ENCODE results near the gene NTN5. TPM values are rescaled to one million over a fixed set of nuclear protein-coding genes. Genes with fewer than 3 reads are reported as not detected.
"Not testable (repeated sequence)": the region's sequence is repeated elsewhere in the genome, so short reads cannot be mapped to it uniquely, and the experiment has no call there.

Gene NTN5
- total and polyA plus RNA-seq, 5 experiments from 2014 or later, result 0.17 to 2.9 (median 0.97) TPM; not detected in 1

DNA sequence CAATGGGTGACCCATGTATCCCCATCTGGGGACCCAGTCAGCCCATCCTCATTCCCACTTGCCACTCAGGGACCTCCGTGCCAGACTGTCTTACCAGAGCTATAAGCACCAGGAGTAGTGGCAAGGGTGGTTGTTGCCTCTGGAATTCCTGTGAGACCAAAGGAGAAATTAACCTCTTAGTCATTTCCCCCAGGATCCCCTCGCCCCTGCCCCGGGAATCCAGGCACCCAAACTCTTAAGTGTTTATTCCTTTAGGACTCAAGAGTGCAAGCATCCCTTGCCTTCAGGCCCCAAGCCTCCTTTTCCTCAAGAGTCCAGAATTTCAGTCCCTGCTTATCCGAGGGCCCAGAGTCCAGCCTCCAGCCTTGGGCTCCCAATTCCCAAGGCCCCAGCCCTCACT, 9.2 kb downstream of the NTN5 start:
- Mint-ChIP-seq H3K4me1 (peaks cover 8 to 12% (median 9%) of the 10 kb centered on the region in 4 donors), H3K4me3 (no peak overlapping the region), H3K9me3 (no peaks in the 10 kb centered on the region), H3K27me3 (peaks cover 0 to 1% (median 0%) of the 10 kb centered on the region in 5 donors), H3K36me3 (no peaks in the 10 kb centered on the region), H3K27ac (peak overlapping the region in 1 of 10 donors; percentile 24)
- DNase-seq (peak in 1 of 10 donors; percentile 45), ATAC-seq (no peak)
- POLR2A ChIA-PET, result interaction anchor here (0.8 kb wide), 1 partner anchor 21 kb away, joined by 3 read pairs; no protein-coding TSS in a partner anchor

DNA sequence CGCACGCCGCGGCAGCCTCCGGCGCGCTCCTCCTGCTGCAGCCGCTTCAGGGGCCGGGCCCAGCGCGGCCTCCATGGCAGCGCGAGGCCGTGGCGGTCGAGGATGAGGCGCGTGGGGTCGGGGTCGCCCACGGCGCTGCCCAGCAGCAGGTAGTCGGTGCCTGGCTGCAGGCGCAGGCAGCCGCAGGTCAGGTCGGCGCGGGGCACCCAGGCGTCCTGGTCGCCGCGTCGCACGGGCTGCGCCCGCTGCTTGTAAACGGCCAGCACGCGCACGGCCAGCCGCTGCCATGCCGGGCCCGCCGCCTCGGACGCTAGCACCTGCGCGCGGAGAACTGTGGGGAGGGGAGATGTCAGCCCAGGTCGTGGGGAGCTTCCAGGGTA, 11.1 kb downstream of the NTN5 start:
- H3K4me3 Mint-ChIP-seq, result no peak overlapping the region
- no peaks in the 10 kb centered on the region for H3K9me3 Mint-ChIP-seq
- H3K27me3 Mint-ChIP-seq, result peaks cover 0 to 1% (median 0%) of the 10 kb centered on the region in 5 donors
- peaks cover 7 to 12% (median 9%) of the 10 kb centered on the region in 4 donors for H3K4me1 Mint-ChIP-seq
- ATAC-seq, result no peak
- no peaks in the 10 kb centered on the region for H3K36me3 Mint-ChIP-seq
- H3K27ac Mint-ChIP-seq, result peak overlapping the region in 1 of 10 donors; percentile 55
- POLR2A ChIA-PET, result interaction anchor here (1.1 kb wide), 1 partner anchor 11 kb away, joined by 4 read pairs; no protein-coding TSS in a partner anchor
- peak in 1 of 10 donors; percentile 46 for DNase-seq

DNA sequence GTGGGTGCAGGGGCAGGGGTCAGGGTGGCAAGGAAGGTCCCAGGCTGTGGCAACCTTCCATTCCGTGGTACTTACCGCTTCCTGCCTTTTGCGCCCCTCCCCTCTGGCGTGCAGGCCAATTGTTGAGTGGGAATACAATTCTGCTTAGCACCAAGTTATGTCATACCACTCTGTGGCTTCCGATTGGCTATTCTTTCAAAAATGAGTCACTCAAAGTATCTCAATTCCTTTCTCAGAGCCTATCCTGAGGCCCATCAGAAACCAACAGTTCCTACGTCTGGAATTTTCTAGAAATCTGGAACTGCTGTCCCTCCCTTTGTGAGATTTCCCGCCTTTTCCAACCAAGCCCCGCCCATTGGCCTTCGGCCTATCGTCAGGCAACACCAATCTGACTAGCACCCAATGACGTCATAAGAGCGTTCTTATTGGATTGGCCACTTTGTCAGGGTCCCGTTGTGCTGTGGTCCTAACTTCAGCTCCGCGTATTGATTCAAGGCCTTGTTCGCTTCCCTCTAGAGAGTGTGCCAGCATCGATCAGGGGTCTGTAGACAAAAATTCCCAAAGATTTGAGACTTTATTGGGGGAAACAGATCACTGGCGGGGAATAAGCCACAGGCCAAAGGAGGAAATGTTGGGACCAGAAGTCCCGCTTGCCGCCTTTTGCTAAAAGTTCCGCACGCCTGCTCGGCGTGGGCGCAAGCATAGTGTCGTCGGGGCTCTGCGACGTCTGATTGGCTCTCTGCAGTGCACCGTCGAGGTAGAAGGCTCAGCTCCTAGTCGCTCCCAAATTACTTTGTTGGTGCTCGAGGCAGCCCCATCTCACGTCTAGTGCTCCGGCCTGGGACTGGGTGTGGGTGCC, 11.7 kb downstream of the NTN5 start:
- POLR2A ChIA-PET, result interaction anchor here (1.1 to 1.9 kb wide), 2 partner anchors 10 to 78 kb away, joined by 4 read pairs; no protein-coding TSS in a partner anchor
- DNase-seq (peak; percentile 57 to 89 (median 82)), ATAC-seq (peak; percentile 96)
- no peaks in the 10 kb centered on the region for H3K36me3 Mint-ChIP-seq
- peak overlapping the region; percentile 68 to 98 (median 92) for H3K27ac Mint-ChIP-seq
- H3K4me3 Mint-ChIP-seq, result peak overlapping the region; percentile 72 to 87 (median 78)
- H3K4me1 Mint-ChIP-seq, result peaks cover 7 to 12% (median 9%) of the 10 kb centered on the region in 4 donors
- H3K27me3 Mint-ChIP-seq, result peaks cover 0 to 1% (median 0%) of the 10 kb centered on the region in 5 donors
- no peaks in the 10 kb centered on the region for H3K9me3 Mint-ChIP-seq

DNA sequence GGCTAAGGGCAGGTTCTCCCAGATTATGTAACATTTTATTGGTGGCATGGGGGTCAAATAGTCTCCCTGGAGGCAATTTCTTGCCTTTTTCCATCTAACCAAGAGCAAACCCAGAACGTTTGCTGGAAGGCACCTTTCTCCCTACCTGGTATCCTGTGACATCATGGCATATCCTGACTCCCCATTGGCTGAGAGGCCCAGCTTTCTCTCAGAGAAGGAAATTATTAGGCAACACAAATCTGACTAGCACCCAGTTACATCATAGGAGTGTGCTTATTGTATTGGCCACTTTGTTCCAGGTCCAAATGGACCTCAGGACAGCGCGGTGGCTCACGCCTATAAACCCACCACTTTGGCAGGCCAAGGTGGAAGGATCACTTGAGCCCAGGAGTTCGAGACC, 13.0 kb downstream of the NTN5 start:
- peak in 1 of 10 donors; percentile 3 for DNase-seq
- POLR2A ChIA-PET, result interaction anchor here (0.7 to 1.9 kb wide), 3 partner anchors 14 to 853 kb away, joined by 3 to 4 read pairs (median 4); no protein-coding TSS in a partner anchor
- Mint-ChIP-seq H3K4me1 (peaks cover 7 to 12% (median 9%) of the 10 kb centered on the region in 4 donors), H3K27ac (no peak overlapping the region), H3K36me3 (no peaks in the 10 kb centered on the region), H3K9me3 (no peaks in the 10 kb centered on the region), H3K4me3 (no peak overlapping the region), H3K27me3 (peaks cover 0 to 1% (median 0%) of the 10 kb centered on the region in 5 donors)
- no peak for ATAC-seq

DNA sequence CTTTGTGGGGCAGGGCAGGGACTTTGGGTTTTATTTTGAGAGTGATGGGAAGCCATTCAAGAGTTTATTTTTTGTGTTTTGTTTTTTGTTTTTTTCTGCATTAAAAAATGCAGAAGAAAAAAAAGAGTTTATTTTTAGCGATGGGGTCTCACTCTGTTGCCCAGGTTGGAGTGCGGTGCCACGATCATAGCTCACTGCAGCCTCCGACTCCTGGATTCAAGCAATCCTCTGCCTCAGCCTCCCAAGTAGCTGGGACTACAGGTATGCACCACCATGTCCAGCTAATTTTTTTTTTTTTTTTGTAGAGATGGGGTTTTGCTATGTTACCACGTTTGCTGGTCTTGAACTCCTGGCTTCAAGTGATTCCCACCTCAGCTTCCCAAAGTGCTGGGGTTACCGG, 14.3 kb downstream of the NTN5 start:
- H3K36me3 Mint-ChIP-seq, result no peaks in the 10 kb centered on the region
- H3K27me3 Mint-ChIP-seq, result peaks cover 0 to 1% (median 0%) of the 10 kb centered on the region in 5 donors
- H3K4me3 Mint-ChIP-seq, result no peak overlapping the region
- POLR2A ChIA-PET, result no interaction called here
- H3K4me1 Mint-ChIP-seq, result peaks cover 7 to 12% (median 9%) of the 10 kb centered on the region in 4 donors
- H3K9me3 Mint-ChIP-seq, result no peaks in the 10 kb centered on the region
- H3K27ac Mint-ChIP-seq, result peak overlapping the region in 2 of 10 donors; percentile 52 to 53
- ATAC-seq (no peak), DNase-seq (no peak)

DNA sequence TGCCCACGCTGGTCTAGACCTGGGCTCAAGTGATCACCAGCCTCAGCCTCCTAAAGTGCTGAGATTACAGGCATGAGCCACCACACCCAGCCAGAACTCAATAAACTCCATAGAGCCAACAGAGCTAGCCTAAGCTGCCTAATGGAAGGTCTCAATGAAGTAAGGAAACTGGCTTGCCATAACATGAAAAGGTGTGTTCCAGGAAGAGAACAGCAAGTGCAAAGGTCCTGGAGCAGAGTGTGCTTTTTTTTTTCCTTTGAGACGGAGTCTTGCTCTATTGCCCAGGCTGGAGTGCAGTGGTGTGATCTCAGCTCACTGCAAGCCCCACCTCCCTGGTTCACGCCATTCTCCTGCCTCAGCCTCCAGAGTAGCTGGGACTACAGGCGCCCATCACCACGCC, 15.0 kb downstream of the NTN5 start:
- H3K4me1 Mint-ChIP-seq, result peaks cover 7 to 14% (median 9%) of the 10 kb centered on the region in 4 donors
- H3K4me3 Mint-ChIP-seq, H3K9me3 Mint-ChIP-seq, H3K27ac Mint-ChIP-seq, H3K36me3 Mint-ChIP-seq, ATAC-seq, H3K27me3 Mint-ChIP-seq, DNase-seq: not testable (repeated sequence)
- POLR2A ChIA-PET, result interaction anchor here (0.6 kb wide), 1 partner anchor 17 kb away, joined by 3 read pairs; no protein-coding TSS in a partner anchor

DNA sequence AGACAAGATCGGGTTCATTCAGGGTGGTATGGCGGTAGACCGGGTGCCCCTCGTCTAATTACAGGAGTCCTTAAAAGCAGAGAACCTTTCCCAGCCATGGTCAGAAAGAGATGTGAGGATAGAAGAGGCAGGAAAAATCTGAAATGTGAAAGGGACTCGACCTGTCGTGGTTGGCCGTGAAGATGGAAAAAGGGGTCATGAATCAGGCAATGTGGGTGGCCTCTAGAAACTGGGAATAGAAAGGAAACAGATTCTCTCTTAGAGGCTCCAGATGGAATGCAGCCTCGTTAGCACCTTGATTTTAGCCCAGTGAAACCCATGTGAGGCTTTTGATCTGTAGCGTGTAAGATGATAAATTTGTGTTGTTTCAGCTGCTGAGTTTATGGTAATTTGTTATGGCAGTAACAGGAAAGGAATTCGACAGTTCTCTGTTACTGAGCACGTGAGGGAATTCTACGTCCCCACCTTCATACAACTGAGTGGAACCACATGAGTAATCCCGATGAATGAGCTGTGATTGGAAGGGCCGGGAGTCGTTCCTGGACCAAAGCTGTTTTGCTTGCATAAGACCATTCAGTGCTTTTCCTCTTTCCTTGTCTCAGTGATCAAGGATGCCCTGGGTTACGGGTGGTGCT, 15.9 kb downstream of the NTN5 start:
- no peaks in the 10 kb centered on the region for H3K9me3 Mint-ChIP-seq
- peaks cover 0 to 1% (median 0%) of the 10 kb centered on the region in 5 donors for H3K27me3 Mint-ChIP-seq
- peaks cover 7 to 12% (median 10%) of the 10 kb centered on the region in 4 donors for H3K4me1 Mint-ChIP-seq
- no peaks in the 10 kb centered on the region for H3K36me3 Mint-ChIP-seq
- ATAC-seq (no peak), DNase-seq (peak in 1 of 10 donors; percentile 10)
- H3K27ac Mint-ChIP-seq, result peak overlapping the region in 2 of 10 donors; percentile 74 to 75
- POLR2A ChIA-PET, result no interaction called here
- no peak overlapping the region for H3K4me3 Mint-ChIP-seq

DNA sequence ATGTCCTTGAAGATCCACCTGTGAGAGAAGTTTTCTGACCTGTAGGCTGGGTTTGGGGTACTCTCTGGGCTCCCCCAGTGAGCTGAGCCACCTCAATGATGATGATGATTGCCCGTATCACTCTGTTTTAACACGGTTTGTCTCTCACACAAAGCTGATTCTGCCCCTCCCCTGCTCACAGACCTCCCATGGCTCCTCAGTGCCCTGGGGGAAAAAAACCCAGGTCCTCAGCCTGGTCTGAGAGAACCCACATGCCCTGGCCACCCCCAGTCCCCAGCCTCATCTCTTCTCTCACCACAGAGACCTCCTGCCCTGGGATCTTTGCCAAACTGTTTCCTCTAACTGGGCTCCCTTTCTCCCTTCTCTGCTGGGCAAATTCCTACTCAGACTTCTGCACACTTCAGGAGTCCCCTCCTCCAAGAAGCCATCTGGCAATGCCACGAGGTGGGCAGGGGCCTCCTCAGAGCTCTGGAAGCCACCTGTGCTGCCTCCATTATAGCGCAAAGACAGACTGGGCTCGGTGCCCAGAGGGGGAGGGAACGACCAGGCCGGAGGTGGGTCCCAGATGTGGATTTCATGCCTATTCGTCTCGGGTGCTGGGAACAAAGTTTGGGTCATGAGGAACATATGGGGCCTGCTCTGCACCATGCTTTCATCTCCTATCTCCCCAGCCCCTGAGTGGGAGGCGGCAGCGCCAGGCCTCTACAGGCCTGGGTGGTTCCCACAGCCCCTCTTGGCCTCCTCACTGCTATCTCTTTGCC, 18.3 kb downstream of the NTN5 start:
- Mint-ChIP-seq H3K4me1 (peaks cover 3 to 14% (median 8%) of the 10 kb centered on the region in 4 donors), H3K36me3 (no peaks in the 10 kb centered on the region), H3K27me3 (peaks cover 0 to 1% (median 0%) of the 10 kb centered on the region in 5 donors), H3K4me3 (no peak overlapping the region), H3K9me3 (no peaks in the 10 kb centered on the region), H3K27ac (peak overlapping the region in 3 of 10 donors; percentile 25 to 48 (median 37))
- ATAC-seq (no peak), DNase-seq (peak in 1 of 10 donors; percentile 36)
- POLR2A ChIA-PET, result no interaction called here

DNA sequence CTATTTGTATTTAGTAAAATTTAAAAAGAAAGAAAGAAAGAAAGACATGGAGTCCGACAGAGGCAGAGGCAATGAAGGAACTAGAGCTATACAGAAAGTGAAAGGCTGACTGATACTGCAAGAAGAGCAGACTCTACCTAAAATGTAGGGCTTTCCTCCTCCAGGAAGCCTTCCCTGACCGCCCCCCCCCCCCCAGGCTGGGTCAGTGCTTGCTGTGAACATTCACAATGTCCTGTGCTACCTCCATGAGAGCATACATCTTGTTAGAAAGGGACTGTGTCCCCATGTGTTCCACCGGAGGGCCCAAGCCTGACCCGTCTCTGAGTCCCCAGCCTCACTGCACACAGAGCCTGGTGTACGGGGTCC, 21.2 kb downstream of the NTN5 start:
- POLR2A ChIA-PET, result no interaction called here
- Mint-ChIP-seq H3K36me3 (no peaks in the 10 kb centered on the region), H3K4me1 (peaks cover 11 to 37% (median 27%) of the 10 kb centered on the region in 4 donors), H3K27me3 (no peaks in the 10 kb centered on the region), H3K27ac (peak overlapping the region in 4 of 10 donors; percentile 2 to 77 (median 35)), H3K4me3 (no peak overlapping the region), H3K9me3 (no peaks in the 10 kb centered on the region)
- DNase-seq (no peak), ATAC-seq (no peak)

DNA sequence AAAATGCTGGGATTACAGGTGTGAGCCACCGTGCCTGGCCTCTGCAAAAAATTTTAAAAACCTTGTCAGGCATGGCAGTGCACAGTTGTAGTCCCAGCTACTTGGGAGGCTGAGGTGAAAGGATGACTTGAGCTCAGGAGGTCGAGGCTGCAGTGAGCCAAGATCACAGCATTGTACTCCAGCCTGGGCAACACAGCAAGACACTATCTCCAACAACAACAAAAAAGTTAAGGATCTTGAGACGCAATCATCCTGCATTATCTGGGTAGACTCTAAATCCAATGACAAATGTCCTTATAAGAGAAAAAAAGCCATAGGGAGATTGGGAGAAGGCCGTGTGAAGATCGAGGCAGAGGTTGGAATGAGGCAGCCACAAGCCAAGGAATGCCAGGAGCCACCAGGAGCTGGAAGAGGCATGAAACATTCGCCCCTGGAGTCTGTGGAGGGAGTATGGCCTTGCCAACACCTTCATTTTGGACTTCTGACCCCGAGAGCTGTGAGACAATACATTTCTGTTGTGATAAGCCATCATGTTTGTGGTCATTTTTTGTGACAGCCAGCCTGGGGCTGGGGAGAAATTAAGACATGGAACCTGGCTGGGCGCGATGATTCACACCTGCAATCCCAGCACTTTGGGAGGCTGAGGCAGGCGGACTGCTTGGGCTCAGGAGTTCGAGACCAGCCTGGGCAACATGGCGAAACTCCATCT, 21.7 kb downstream of the NTN5 start:
- ATAC-seq, result no peak
- H3K4me1 Mint-ChIP-seq, result peaks cover 12 to 40% (median 31%) of the 10 kb centered on the region in 4 donors
- no peak for DNase-seq
- H3K9me3 Mint-ChIP-seq, result no peaks in the 10 kb centered on the region
- peak overlapping the region in 1 of 10 donors; percentile 1 for H3K4me3 Mint-ChIP-seq
- POLR2A ChIA-PET, result interaction anchor here (1.0 kb wide), 1 partner anchor 10 kb away, joined by 4 read pairs; no protein-coding TSS in a partner anchor
- H3K36me3 Mint-ChIP-seq, result no peaks in the 10 kb centered on the region
- H3K27ac Mint-ChIP-seq, result peak overlapping the region in 6 of 10 donors; percentile 0 to 54 (median 22)
- H3K27me3 Mint-ChIP-seq, result no peaks in the 10 kb centered on the region

DNA sequence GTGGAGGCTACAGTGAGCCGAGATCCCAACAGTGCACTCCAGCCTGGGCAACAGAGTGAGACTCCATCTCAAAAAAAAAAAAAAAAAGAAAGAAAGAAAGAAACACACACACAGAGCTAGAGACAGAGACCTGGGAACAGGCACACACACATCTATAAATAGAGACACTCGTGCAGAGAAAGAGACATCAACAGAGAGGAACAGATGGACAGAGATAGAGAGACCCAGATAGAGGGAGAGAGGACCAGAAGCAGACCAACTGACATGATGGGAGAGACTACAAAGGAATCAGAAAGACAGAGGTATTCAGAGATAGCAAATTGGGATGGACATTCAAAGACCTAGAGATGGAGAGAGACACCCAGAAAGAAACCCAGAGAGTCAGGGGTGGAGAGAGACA, 24.7 kb downstream of the NTN5 start:
- no peaks in the 10 kb centered on the region for H3K9me3 Mint-ChIP-seq
- ATAC-seq (no peak), DNase-seq (no peak)
- no peaks in the 10 kb centered on the region for H3K36me3 Mint-ChIP-seq
- H3K27ac Mint-ChIP-seq, result peak overlapping the region; percentile 68 to 98 (median 93)
- no peaks in the 10 kb centered on the region for H3K27me3 Mint-ChIP-seq
- POLR2A ChIA-PET, result interaction anchor here (0.7 to 1.0 kb wide), 2 partner anchors 14 to 342 kb away, joined by 4 to 8 read pairs; no protein-coding TSS in a partner anchor
- peaks cover 25 to 54% (median 47%) of the 10 kb centered on the region in 4 donors for H3K4me1 Mint-ChIP-seq
- H3K4me3 Mint-ChIP-seq, result peak overlapping the region in 9 of 10 donors; percentile 5 to 63 (median 34)

Data from naive thymus-derived CD8-positive, alpha-beta T cell (primary cell).